SIG-M5 treated with dmso at 0.1 percent for 504 hours (cell line): ENCODE measurements around the gene EPHA3.

Source experiments
- DNase-seq: peaks from one replicate; lab custom pipeline; 2025; ENCODE audit not compliant: unreplicated experiment; lab: John Stamatoyannopoulos, UW

The EPHA3 gene

DNA sequence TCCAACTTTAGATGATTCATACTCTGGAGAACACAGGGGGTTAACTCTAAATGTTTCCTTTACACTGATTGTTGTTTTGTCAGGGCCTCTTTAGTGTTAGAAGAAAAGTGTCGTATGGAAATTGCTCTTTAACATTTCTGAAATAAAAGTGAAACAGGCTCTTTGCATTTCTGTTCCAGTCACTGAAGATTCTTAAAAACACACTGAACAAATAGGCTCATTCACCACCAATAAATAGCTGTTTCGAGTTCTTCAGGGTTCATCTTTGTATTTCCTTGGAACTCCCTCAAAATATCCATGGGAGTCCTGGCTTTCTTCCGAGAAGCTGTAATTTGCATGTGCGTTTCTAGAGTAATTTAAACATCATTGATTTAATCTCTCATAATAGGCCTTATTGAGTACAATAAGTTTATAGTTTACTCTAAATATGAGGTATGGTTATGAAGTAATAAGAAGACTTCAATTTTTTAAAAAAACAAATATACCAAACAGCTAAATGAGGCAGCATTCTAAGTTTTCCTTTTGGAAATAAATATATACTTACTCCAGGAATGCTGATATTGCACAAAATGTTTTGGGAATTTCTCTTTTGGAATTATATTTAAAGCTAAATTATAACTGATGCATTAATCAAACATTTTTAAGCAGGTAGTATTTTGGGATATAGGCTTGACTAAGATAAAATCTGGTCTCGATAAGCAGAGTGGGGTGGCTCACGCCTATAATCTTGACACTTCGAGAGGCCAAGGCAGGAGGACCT lies 327.4 kb downstream of the EPHA3 start:
- DNase-seq = no peak

DNA sequence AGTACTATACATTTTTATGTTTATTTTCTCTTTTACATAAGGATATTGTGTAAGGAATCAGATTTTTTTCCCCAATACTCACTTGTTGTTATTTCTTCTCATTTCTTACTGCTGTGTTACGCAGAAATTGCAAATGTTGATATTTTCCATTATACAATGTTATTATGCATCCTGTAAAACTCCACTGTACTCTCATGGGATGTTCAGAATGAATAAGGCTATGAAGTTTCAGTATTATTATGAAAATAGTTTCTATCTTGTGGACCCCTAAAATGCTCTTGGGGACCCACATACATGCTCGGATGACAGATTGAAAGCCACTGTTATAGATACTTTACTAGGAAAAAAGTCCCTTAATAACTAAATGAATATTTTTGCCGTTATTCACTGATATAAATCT lies 329.4 kb downstream of the EPHA3 start:
- DNase-seq = no peak

DNA sequence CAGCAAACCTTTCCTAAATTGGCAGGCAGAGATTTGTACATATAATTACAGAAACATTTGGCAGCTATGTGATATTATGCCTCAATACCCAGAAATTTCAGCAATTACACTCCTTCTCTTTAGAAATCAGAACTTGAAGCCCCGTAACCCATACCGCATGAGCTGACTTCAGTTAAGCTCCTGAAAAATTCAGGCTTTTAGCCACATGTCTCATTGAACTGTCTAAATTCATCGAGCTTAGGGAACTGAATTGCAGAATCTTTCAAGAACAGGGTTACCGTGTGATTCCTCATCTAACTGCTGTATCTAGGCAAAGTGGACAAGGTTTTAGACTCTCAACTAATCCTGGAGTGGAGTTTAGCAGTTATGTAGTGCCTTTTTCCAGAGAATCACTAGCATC lies 333.0 kb downstream of the EPHA3 start:
- no peak for DNase-seq

DNA sequence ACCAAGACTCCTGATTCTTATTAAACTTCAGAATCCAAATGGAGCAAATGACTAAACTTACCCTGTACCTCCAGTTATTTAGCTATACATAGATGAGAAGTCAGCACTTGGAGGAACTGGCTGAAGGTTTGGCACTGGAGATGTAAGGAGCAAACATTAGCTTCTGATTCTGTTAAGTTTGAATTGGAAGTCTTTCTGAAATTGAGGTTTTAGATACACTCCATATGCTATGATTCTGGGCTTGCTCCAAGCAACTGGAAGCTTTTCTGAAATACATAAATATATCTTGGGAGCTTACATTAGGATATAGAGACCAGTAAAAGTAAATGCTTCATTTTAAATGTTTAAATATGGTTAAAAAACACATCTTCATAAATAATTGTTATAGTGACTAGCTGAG lies 333.7 kb downstream of the EPHA3 start:
- no peak for DNase-seq

DNA sequence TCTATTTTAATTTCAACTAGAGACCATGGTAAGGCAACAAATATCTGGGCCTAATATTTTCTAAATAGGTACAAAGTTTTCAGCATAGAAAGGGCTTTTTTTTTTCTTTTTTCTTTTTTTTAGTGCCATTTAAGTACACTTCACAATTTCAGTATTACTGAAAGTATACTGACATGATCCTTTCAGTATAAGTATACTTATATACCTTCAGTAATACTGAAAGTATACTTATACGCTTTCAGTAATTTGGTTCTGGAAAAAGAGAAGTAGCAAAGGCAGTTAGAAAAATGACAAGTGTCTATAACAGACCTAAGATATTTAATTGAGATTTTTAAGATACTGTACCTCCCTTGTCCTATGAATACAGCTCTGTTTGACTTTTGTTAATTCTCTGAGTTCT lies 339.2 kb downstream of the EPHA3 start:
- DNase-seq = no peak

DNA sequence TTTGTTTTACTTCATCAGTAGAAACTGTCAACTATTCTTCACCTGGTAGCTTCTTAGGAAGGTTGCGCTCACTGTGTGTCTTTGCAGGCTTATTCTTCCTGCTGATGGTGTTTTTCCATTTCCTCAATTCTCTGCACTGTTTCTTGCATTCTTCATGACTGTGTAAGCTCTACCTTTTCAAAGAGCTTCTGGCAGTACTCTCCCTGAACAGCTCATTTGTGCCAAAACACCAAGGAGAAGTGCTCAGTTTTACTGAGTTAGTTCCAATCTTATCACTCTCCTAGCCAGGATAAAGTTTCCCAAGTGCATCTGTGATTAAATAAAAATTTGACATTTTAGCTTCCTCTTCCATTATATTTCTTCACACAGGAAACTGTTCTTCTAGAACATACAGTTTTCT lies 339.8 kb downstream of the EPHA3 start:
- DNase-seq = no peak

DNA sequence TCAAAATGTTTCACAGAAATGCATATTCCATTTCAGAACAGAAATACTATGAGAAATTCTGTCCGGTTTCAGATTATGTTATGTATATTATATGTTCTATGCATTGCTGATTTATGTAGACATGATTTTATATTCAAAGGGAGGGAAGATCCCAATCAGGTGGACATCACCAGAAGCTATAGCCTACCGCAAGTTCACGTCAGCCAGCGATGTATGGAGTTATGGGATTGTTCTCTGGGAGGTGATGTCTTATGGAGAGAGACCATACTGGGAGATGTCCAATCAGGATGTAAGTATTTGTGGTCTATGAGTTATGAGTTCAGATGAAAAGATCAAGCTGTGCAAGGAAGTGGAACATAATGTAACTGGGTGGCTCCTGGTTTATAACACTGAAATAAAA lies 341.7 kb downstream of the EPHA3 start:
- DNase-seq = no peak

DNA sequence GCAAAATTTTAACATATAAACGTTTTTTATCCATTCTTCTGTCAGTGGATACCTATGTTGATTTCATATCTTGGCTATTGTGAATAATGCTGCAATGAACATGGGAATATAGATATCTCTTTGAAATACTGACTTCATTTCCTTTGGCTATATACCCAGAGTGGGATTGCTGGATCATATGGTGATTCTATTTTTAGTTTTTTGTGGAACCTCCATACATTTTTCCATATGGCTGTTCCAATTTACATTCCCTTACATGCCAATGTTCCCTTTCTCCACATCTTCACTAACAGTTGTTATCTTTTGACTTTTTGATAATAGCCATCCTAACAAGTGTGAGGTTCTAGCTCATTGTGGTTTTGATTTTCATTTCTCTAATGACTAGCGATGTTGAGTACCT lies 344.6 kb downstream of the EPHA3 start:
- DNase-seq = no peak

DNA sequence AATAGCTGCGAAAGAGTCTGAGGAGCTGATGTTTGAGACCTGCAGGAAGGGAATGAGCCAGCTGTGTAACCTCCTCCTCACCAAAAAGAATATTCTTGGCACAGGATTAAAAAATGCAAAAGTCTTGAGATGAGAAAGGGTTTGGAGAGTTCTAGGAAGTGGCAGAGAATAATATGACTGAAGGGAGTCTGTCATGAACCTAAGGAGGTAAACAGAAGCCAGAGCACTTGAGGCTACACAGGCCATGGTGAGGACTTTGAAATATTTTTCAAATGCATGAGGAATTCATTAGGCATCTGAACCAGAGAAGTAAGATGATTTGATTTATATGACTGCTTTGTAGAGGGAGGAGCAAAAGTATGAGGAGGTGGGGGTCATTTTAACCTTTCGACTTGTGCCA lies 347.8 kb downstream of the EPHA3 start:
- DNase-seq = no peak

DNA sequence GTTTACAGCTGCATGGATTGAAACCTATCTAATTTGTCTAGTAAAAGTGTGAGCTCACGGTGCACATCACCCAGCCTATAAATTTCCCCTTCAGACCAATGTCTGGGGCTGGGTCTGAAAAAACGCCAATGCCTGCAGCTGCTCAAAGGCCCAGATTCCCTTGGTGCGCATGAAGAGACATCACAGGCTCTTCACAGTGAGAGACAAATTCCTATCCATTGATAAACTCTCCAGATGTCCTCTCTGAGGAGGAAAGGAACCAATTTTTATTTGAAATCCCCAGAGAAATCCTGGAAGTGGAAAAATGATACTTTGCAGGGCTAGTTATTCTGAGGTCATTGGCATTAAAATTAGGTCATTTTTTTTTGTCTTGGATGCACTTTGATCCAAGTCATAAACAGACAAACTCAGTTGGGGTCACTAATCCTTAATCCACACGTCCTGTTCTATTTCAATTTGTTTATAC lies 360.5 kb downstream of the EPHA3 start:
- no peak for DNase-seq

DNA sequence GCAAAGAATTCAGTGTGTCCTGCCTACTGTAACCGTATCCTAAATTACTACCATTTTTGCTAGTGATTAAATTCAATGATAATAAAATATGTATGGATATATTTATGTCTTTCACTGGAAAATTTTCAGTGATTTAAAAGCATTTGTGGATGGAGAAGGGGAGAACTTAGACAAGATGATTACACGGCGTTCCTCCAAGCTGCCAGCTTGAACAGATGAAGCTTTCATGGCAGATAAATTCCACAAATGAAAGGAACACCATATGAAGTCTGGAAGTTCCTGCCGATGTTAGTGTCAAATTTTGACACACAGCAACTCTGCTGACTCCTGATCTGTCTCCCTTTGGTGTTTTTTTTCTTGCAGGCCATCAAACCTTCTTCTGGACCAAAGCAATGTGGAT lies 364.7 kb downstream of the EPHA3 start:
- no peak for DNase-seq

DNA sequence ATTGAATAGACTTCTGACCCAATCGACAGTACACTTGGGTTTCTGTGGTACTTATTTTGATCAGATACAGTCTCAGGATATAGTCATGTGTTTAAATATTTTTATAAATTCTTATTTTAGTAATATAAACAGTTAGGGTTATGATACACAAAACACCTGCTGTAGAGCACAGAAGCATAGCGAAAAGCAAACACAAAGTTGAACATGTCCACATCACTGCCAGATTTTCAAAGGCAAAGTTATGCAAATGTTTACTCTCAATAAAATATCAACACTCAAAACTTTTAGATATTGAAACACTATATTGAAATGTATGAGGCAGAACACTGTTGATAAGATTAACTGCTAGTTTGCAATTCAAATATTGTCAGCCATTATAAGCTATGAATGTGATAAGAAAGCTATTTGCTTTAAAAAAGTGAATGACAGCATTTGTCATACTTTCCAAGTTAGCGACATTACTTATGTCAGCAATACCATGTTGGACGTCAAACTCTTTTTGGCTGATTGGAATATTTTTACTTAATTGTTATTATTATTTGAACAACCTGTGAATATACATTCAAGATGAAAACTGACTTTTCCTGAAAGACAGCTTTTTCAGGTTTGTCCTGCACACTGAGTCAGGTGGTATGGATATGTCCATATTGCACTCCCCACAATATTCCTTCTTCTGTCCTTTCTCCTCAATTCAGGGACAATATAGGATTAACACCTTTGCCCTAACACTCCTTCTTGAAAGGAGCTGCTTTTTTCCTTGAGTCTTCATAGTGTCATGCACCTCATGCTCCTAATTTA lies 367.1 kb downstream of the EPHA3 start:
- no peak for DNase-seq

DNA sequence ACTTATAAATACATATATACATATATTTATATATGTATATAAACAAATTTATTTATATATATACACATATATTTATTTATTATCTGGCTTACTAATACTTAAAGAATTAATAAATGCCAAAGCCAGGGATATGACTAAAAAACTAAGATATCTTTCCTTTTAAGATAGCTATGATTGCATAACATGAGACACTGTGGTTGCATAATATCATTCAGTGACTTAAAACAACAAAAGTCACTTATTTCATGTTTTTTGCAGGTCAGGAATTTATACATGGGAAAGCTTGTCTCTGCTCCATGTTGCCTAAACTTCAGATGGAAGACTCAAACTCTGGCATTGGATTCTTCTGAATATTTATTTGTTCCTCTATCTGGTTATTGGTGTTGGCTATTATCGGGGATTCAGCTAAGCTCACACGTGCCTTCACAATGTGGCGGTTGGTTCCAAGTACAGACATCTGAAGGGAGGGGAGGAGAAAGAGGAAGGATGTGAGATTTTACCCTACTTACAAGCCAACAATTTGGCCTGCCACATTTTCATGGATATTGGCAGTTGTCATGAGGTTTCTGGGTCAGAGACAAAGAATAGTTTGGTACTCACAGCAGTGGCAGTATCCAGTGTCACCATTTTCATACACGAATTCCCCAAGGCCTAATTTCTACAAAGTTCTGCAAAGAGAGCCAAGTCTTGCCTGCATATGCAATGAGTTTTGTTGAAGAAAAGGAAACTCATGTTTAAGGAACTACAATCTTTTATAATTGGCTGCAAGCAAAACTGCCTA lies 381.6 kb downstream of the EPHA3 start:
- DNase-seq = no peak

DNA sequence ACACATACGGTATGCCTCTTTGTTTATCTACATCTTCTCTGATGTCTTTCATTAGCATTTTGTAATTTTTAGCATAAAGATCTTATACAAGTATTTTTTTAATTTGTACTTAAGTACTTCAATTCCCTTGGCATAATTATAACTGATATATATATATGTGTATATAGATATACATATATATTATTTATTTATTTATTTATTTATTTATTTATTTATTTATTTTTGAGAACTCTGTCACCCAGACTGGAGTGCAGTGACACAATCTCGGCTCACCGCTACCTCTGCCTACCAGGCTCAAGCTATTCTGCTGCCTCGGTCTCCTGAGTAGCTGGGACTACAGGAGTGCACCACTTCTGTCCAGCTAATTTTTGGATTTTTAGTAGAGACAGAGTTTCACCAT lies 382.7 kb downstream of the EPHA3 start:
- DNase-seq = no peak

DNA sequence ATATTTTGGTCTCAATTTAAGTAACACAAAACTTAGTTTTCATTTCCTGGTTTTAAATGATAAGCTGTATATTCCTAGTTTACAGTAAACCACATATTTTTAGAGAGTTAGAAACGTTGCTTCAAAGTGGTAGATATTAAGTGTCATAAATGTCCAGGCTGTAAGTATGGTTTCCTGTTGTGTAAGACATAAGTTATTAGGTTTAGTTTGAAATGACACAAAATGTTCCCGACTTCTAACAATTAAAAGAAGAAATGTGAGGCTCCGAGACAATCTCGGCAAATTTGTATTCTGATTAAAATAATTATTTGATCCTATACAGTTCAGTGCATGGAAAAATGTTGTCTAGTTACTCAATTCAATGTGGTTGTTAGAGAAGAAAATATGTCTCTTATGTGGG lies 387.3 kb downstream of the EPHA3 start:
- no peak for DNase-seq

DNA sequence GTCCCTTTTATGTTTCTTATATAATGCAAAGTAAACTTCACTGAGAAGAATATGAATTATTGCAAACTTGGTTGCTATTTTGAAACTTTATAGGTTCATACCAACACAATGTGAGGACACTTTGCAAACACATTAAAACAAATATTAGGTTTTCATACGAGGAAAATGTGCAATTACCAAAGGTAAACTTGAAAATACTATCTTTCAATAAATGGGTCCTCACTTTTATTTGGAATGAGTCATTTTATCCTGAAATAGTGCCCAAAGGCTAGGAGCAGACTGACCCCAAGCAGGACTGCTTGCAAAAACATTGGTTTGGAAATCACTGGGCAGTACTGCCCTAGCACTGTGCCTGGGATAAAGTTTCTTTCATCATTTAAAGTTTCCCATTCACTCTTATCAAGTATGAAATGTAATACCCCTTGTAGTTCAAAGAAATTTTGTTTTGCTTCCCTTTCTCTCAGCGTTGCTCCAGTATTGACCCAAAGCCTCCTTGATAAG lies 396.5 kb downstream of the EPHA3 start:
- no peak for DNase-seq

DNA sequence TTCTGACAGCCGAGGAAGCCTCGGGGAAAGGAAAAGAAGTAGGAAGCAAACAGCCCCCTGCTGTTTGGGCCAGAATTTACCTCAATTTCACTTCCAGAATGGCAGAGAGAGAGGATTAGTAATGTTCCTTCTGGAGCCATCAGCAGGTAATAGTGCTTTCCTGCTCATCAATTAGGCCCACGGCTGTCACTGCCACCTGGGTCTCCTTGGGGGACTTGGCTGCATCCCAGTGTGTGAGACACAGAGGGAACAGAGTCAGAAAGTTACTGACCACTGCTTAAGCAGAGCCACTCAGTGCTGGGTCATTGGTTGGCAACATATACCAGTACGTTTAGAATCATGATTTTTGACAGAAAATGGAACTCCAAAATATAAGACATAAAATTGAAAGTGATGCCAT lies 397.0 kb downstream of the EPHA3 start:
- DNase-seq = no peak

DNA sequence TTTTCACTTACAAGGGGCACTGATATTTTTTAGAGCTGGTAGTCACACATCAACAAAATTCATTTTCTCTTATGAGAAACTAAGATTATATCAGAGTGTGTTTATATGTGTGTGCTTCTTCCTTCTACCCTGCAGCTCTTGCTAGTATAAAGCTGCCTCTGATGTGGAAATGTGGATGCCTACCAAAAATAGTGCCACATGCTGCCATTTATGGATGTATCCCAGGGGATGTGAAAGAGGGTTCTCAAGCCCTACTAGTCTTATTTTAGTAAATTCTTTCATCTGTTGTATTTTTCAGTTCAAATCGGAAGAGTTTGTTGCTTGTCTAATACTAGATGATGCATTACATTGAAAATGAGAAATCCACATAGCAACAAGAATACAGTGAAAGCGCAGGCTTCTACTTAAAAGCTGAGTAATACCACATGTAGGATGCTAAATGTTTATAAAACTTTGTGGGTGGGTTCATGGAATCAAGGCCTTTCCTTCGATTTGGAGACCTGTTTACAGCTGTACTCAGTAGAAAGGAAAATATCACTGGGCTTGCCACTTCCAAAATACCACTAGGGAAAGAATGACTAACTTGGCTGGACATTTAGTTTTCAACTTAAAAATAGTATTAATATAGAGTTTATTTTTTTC lies 399.2 kb downstream of the EPHA3 start:
- no peak for DNase-seq

DNA sequence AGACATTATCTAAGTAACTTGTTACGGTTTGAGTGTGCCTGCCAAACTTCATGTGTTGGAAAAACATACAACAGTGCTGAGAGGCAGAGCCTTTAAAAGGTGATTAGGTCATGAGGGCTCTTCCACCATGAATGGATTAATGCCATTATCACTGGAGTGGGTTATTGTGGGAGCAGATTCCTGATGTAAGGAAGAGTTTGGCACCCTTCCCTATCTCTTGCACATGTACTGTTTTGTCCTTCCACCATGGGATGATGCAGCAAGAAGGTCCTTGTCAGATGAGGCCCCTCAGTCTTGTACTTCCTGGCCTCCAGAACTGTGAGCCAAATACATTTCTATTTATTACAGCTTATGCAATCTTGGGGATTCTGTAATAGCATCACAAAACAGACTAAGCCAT lies 413.9 kb downstream of the EPHA3 start:
- peak; percentile 38 for DNase-seq

DNA sequence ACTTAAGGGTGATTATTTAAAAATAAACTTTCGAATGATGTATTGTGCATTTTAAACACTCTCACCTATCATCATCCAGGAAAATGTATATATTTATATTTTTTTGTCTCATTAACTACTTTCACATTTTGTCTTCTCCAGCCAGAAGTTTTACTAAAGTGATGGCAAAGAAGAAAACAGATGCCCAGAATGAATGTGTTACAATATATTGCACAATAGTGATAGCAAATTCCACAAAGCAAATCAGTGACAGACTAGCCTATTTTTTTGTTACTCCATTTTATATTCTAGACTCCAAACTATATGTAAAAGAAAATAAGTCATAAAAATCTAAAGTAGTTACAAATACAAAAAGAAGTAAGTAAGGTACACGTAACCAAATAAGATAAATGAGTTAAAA lies 414.7 kb downstream of the EPHA3 start:
- DNase-seq = no peak

DNA sequence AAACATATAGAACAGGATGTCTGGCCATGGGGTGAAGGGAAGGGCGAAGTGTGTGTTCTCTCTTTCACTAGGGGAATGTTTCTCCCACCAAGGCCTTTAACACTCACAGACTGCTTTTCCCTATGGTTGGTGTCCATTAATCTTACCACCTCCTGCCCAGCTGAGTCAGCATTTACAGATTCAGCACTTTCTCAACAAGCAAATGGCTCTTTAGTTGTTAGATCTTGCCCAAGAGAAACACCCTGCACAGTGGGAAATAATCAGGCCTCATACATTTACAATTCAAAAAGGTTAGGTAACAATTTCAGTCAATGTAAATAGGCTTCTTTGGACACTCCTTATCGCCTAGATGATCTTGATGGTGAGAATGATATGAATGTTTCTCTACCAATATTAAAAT lies 418.2 kb downstream of the EPHA3 start:
- no peak for DNase-seq
